ENCODE results near the gene CRTAC1.

Gene CRTAC1

GRCh38 chr10:97974100-97974499, 56.3 kb downstream of the CRTAC1 start:
- H3K9me3 Mint-ChIP-seq (ENCODE audit: low read depth) = no peaks in the 10 kb centered on the region
- H3K36me3 Mint-ChIP-seq = no peaks in the 10 kb centered on the region
- H3K4me3 Mint-ChIP-seq = no peak overlapping the region
- no peaks in the 10 kb centered on the region for H3K4me1 Mint-ChIP-seq (ENCODE audit: low read depth)
- H3K27ac Mint-ChIP-seq = no peak overlapping the region
- peaks cover 40% of the 10 kb centered on the region for H3K27me3 Mint-ChIP-seq

GRCh38 chr10:97969538-97970079, 60.8 kb downstream of the CRTAC1 start:
- Mint-ChIP-seq H3K27me3 (peaks cover 33% of the 10 kb centered on the region), H3K27ac (no peak overlapping the region), H3K4me3 (no peak overlapping the region), H3K36me3 (no peaks in the 10 kb centered on the region), H3K4me1 (ENCODE audit: low read depth) (no peaks in the 10 kb centered on the region), H3K9me3 (ENCODE audit: low read depth) (no peaks in the 10 kb centered on the region)

- no peaks in the 10 kb centered on the region for H3K4me1 Mint-ChIP-seq (ENCODE audit: low read depth)
- no peaks in the 10 kb centered on the region for H3K9me3 Mint-ChIP-seq (ENCODE audit: low read depth)
- H3K27me3 Mint-ChIP-seq = peaks cover 11% of the 10 kb centered on the region
- H3K27ac Mint-ChIP-seq = no peak overlapping the region
- no peak overlapping the region for H3K4me3 Mint-ChIP-seq
- no peaks in the 10 kb centered on the region for H3K36me3 Mint-ChIP-seq
Observed at GRCh38 chr10:97964748-97965147, 65.7 kb downstream of the CRTAC1 start.

GRCh38 chr10:97961945-97962344, 68.5 kb downstream of the CRTAC1 start:
- Mint-ChIP-seq H3K4me1 (ENCODE audit: low read depth) (no peaks in the 10 kb centered on the region), H3K36me3 (no peaks in the 10 kb centered on the region), H3K27me3 (peaks cover 12% of the 10 kb centered on the region), H3K4me3 (no peak overlapping the region), H3K9me3 (ENCODE audit: low read depth) (no peaks in the 10 kb centered on the region), H3K27ac (no peak overlapping the region)

GRCh38 chr10:97960269-97961056, 70.0 kb downstream of the CRTAC1 start:
- H3K4me3 Mint-ChIP-seq = no peak overlapping the region
- no peaks in the 10 kb centered on the region for H3K36me3 Mint-ChIP-seq
- no peak overlapping the region for H3K27ac Mint-ChIP-seq
- no peaks in the 10 kb centered on the region for H3K4me1 Mint-ChIP-seq (ENCODE audit: low read depth)
- no peaks in the 10 kb centered on the region for H3K9me3 Mint-ChIP-seq (ENCODE audit: low read depth)
- H3K27me3 Mint-ChIP-seq = peaks cover 12% of the 10 kb centered on the region

- H3K4me3 Mint-ChIP-seq = no peak overlapping the region
- H3K27me3 Mint-ChIP-seq = peaks cover 16% of the 10 kb centered on the region
- H3K4me1 Mint-ChIP-seq (ENCODE audit: low read depth) = no peaks in the 10 kb centered on the region
- H3K27ac Mint-ChIP-seq = no peak overlapping the region
- H3K9me3 Mint-ChIP-seq (ENCODE audit: low read depth) = peaks cover 7% of the 10 kb centered on the region
- no peaks in the 10 kb centered on the region for H3K36me3 Mint-ChIP-seq
Observed at GRCh38 chr10:97949462-97949861, 81.0 kb downstream of the CRTAC1 start.

GRCh38 chr10:97948822-97949221, 81.6 kb downstream of the CRTAC1 start:
- Mint-ChIP-seq H3K27me3 (peaks cover 16% of the 10 kb centered on the region), H3K4me1 (ENCODE audit: low read depth) (no peaks in the 10 kb centered on the region), H3K9me3 (ENCODE audit: low read depth) (peaks cover 7% of the 10 kb centered on the region), H3K4me3 (no peak overlapping the region), H3K27ac (no peak overlapping the region), H3K36me3 (no peaks in the 10 kb centered on the region)

GRCh38 chr10:97944772-97945171, 85.6 kb downstream of the CRTAC1 start:
- H3K36me3 Mint-ChIP-seq = no peaks in the 10 kb centered on the region
- H3K4me3 Mint-ChIP-seq = no peak overlapping the region
- peaks cover 20% of the 10 kb centered on the region for H3K27me3 Mint-ChIP-seq
- peaks cover 7% of the 10 kb centered on the region for H3K9me3 Mint-ChIP-seq (ENCODE audit: low read depth)
- no peak overlapping the region for H3K27ac Mint-ChIP-seq
- no peaks in the 10 kb centered on the region for H3K4me1 Mint-ChIP-seq (ENCODE audit: low read depth)

- Mint-ChIP-seq H3K9me3 (ENCODE audit: low read depth) (peaks cover 3% of the 10 kb centered on the region), H3K4me1 (ENCODE audit: low read depth) (no peaks in the 10 kb centered on the region), H3K27ac (no peak overlapping the region), H3K4me3 (no peak overlapping the region), H3K36me3 (no peaks in the 10 kb centered on the region), H3K27me3 (peaks cover 18% of the 10 kb centered on the region)
Observed at GRCh38 chr10:97943294-97943693, 87.1 kb downstream of the CRTAC1 start.

- Mint-ChIP-seq H3K9me3 (ENCODE audit: low read depth) (no peaks in the 10 kb centered on the region), H3K27me3 (peaks cover 11% of the 10 kb centered on the region), H3K4me3 (no peak overlapping the region)
Observed at GRCh38 chr10:97940534-97940933, 89.9 kb downstream of the CRTAC1 start.

GRCh38 chr10:97939446-97939990, 90.9 kb downstream of the CRTAC1 start:
- peaks cover 11% of the 10 kb centered on the region for H3K27me3 Mint-ChIP-seq
- H3K9me3 Mint-ChIP-seq (ENCODE audit: low read depth) = no peaks in the 10 kb centered on the region
- H3K27ac Mint-ChIP-seq = no peak overlapping the region
- H3K4me3 Mint-ChIP-seq = no peak overlapping the region
- no peaks in the 10 kb centered on the region for H3K4me1 Mint-ChIP-seq (ENCODE audit: low read depth)
- no peaks in the 10 kb centered on the region for H3K36me3 Mint-ChIP-seq

More at GRCh38 chr10:97940534-97940933, 89.9 kb downstream of the CRTAC1 start:
- H3K27ac Mint-ChIP-seq = no peak overlapping the region
- no peaks in the 10 kb centered on the region for H3K36me3 Mint-ChIP-seq
- H3K4me1 Mint-ChIP-seq (ENCODE audit: low read depth) = no peaks in the 10 kb centered on the region

GRCh38 chr10:97937928-97938327, 92.5 kb downstream of the CRTAC1 start:
- Mint-ChIP-seq H3K36me3 (no peaks in the 10 kb centered on the region), H3K4me1 (ENCODE audit: low read depth) (no peaks in the 10 kb centered on the region), H3K4me3 (no peak overlapping the region), H3K27me3 (peaks cover 11% of the 10 kb centered on the region), H3K27ac (no peak overlapping the region), H3K9me3 (ENCODE audit: low read depth) (no peaks in the 10 kb centered on the region)

- H3K36me3 Mint-ChIP-seq = no peaks in the 10 kb centered on the region
- no peaks in the 10 kb centered on the region for H3K4me1 Mint-ChIP-seq (ENCODE audit: low read depth)
- H3K4me3 Mint-ChIP-seq = no peak overlapping the region
- H3K9me3 Mint-ChIP-seq (ENCODE audit: low read depth) = no peaks in the 10 kb centered on the region
- peaks cover 9% of the 10 kb centered on the region for H3K27me3 Mint-ChIP-seq
- H3K27ac Mint-ChIP-seq = no peak overlapping the region
Observed at GRCh38 chr10:97937054-97937453, 93.4 kb downstream of the CRTAC1 start.

- Mint-ChIP-seq H3K9me3 (ENCODE audit: low read depth) (no peaks in the 10 kb centered on the region), H3K27ac (no peak overlapping the region), H3K36me3 (no peaks in the 10 kb centered on the region), H3K4me3 (no peak overlapping the region), H3K27me3 (peaks cover 7% of the 10 kb centered on the region), H3K4me1 (ENCODE audit: low read depth) (no peaks in the 10 kb centered on the region)
Observed at GRCh38 chr10:97936126-97936525, 94.3 kb downstream of the CRTAC1 start.

GRCh38 chr10:97932932-97933530, 97.4 kb downstream of the CRTAC1 start:
- H3K4me1 Mint-ChIP-seq (ENCODE audit: low read depth) = no peaks in the 10 kb centered on the region
- H3K4me3 Mint-ChIP-seq = no peak overlapping the region
- H3K9me3 Mint-ChIP-seq (ENCODE audit: low read depth) = no peaks in the 10 kb centered on the region
- H3K36me3 Mint-ChIP-seq = no peaks in the 10 kb centered on the region
- no peaks in the 10 kb centered on the region for H3K27me3 Mint-ChIP-seq
- no peak overlapping the region for H3K27ac Mint-ChIP-seq
